HCT116 (cell line): Measurements from ENCODE around the gene ALG13. TPM values are rescaled to one million over a fixed set of nuclear protein-coding genes. Genes with fewer than 3 reads are reported as not detected.

ENCODE experiments used
- ATAC-seq: fragments of 200-7000 bp; cut with Tn5 transposase; 2 replicates; pipeline ENCODE4 v1.9.1; 2020; ENCODE audit warnings: mild to moderate bottlenecking, moderate library complexity
- BruUV-seq: library from RNA; stranded (reverse); fragments of 400-500 nt; replicated peaks from 2 replicates; lab custom pipeline; 2021; lab: Mats Ljungman, UMichigan
- CTCF ChIA-PET: fragments of 300-600 bp; sonication (Branson Sonifier 250); formaldehyde crosslinking; loops from one replicate; lab custom pipeline; 2021; ENCODE audit warnings: antibody characterized with exemption; lab: Charles Lee
- POLR2A ChIA-PET: fragments of 300-600, 350-600 bp; sonication (Branson Sonifier 250); formaldehyde crosslinking; loops from one replicate; lab custom pipeline; 2021; ENCODE audit warnings: antibody characterized with exemption; lab: Charles Lee
- RAD21 ChIA-PET, 2 experiments: fragments of 300-600 bp; sonication (Branson Sonifier 250); formaldehyde crosslinking; loops; one replicate each; lab custom pipeline; 2023; ENCODE audit warnings: low total read pairs in 2 of 2; ENCODE audit not compliant: uncharacterized antibody in 2 of 2, unreplicated experiment in 2 of 2, low non-redundant PET in 1 of 2; lab: Charles Lee
- DNase-seq: peaks from one replicate; pipeline ENCODE4 v3.0.0-alpha.2; 2010; ENCODE audit warnings: low read depth, low spot score
- H2AFZ ChIP-seq: fragments of 200-600 bp; shearing (Covaris generic), sonication (generic); 2 replicates; pipeline ENCODE4 v1.6.1; 2017; ENCODE audit warnings: low read depth, mixed run types, mixed read lengths, antibody characterized with exemption, low read length; ENCODE audit not compliant: poor library complexity, severe bottlenecking
- H3K27ac ChIP-seq: 2 replicates; pipeline ENCODE4 v1.5.1; 2012; ENCODE audit warnings: low read depth, low read length
- H3K27me3 ChIP-seq: fragments of 200-600 bp; sonication (generic); 2 replicates; pipeline ENCODE4 v1.6.1; 2016; ENCODE audit warnings: mixed run types, low read length, mixed read lengths; ENCODE audit not compliant: insufficient read depth
- H3K36me3 ChIP-seq, 2 experiments: fragments of 200-500 bp in 1 of 2; fragments of 200-600 bp in 1 of 2; sonication (Bioruptor generic) in 1 of 2; sonication (generic) in 1 of 2; 2 replicates each; pipeline versions ENCODE4 v1.5.1 to v1.6.1; 2014 to 2016; ENCODE audit warnings: low read length in 2 of 2, inconsistent platforms in 1 of 2, mixed read lengths in 1 of 2, mixed run types in 1 of 2; ENCODE audit not compliant: insufficient read depth in 2 of 2, control insufficient read depth in 1 of 2
- H3K4me1 ChIP-seq, 2 experiments: fragments of 200-600 bp in 1 of 2; sonication (generic) in 1 of 2; 2 replicates each; pipeline versions ENCODE4 v1.5.1 to v1.6.1; 2012 to 2017; ENCODE audit warnings: low read length in 2 of 2, inconsistent platforms in 1 of 2, mild to moderate bottlenecking in 1 of 2, mixed read lengths in 1 of 2, mixed run types in 1 of 2, moderate library complexity in 1 of 2; ENCODE audit not compliant: insufficient read depth in 2 of 2, control insufficient read depth in 1 of 2
- H3K4me2 ChIP-seq: fragments of 200-600 bp; sonication (generic); 2 replicates; pipeline ENCODE4 v1.6.1; 2017; ENCODE audit warnings: mixed run types, low read length, mixed read lengths
- H3K4me3 ChIP-seq, 2 experiments: fragments of 200-600 bp in 1 of 2; sonication (generic) in 1 of 2; replicated peaks in 1 of 2; 2 replicates each; pipeline ENCODE4 v1.5.1; 2011 to 2016; ENCODE audit warnings: low read length in 2 of 2, control low read depth in 1 of 2, low read depth in 1 of 2, mild to moderate bottlenecking in 1 of 2, mixed read lengths in 1 of 2, mixed run types in 1 of 2
- H3K79me2 ChIP-seq: fragments of 200-600 bp; sonication (generic); 2 replicates; pipeline ENCODE4 v1.6.1; 2017; ENCODE audit warnings: mild to moderate bottlenecking, mixed run types, low read length, moderate library complexity, mixed read lengths; ENCODE audit not compliant: insufficient read depth
- H3K9ac ChIP-seq: fragments of 200-600 bp; sonication (generic); 2 replicates; pipeline ENCODE4 v1.6.1; 2016; ENCODE audit warnings: low read length, mixed read lengths
- H3K9me2 ChIP-seq: fragments of 200-600 bp; sonication (generic), shearing (Covaris generic); 2 replicates; pipeline ENCODE4 v1.6.1; 2017; ENCODE audit warnings: mixed run types, mild to moderate bottlenecking, moderate library complexity; ENCODE audit not compliant: insufficient read depth
- H3K9me3 ChIP-seq, 2 experiments: fragments of 200-500 bp in 1 of 2; fragments of 200-600 bp in 1 of 2; sonication (Bioruptor generic) in 1 of 2; sonication (generic) in 1 of 2; 2 replicates each; pipeline ENCODE4 v1.6.1; 2014 to 2017; ENCODE audit warnings: low read length in 2 of 2, mixed read lengths in 2 of 2, inconsistent platforms in 1 of 2, low read depth in 1 of 2, mild to moderate bottlenecking in 1 of 2, mixed run types in 1 of 2, moderate library complexity in 1 of 2; ENCODE audit not compliant: control insufficient read depth in 1 of 2, insufficient read depth in 1 of 2
- H4K20me1 ChIP-seq: fragments of 200-600 bp; sonication (generic), shearing (Covaris generic); 2 replicates; pipeline ENCODE4 v1.6.1; 2017; ENCODE audit warnings: mixed run types, mild to moderate bottlenecking, moderate library complexity; ENCODE audit not compliant: insufficient read depth
- EGR1 ChIP-seq: IDR thresholded peaks from 2 replicates; pipeline ENCODE4 v1.6.1; 2012; ENCODE audit warnings: low read depth
- EZH2 ChIP-seq: fragments of 200-600 bp; sonication (generic); IDR thresholded peaks from 2 replicates; pipeline ENCODE4 v1.6.1; 2017; ENCODE audit warnings: antibody characterized with exemption, mixed run types
- EZH2phosphoT487 ChIP-seq: fragments of 200-600 bp; IDR thresholded peaks from 2 replicates; pipeline ENCODE4 v1.6.1; 2018; ENCODE audit warnings: antibody characterized with exemption, borderline replicate concordance
- MAX ChIP-seq: IDR thresholded peaks from 2 replicates; pipeline ENCODE4 v1.6.1; 2012
- POLR2A ChIP-seq: IDR thresholded peaks from 2 replicates; pipeline ENCODE4 v1.7.0; 2011; ENCODE audit warnings: borderline replicate concordance; ENCODE audit not compliant: insufficient read depth, insufficient read length; ENCODE audit errors: extremely low read depth
- ZBTB33 ChIP-seq: IDR thresholded peaks from 2 replicates; pipeline ENCODE4 v1.6.1; 2011; ENCODE audit warnings: mild to moderate bottlenecking, low read length, moderate library complexity; ENCODE audit not compliant: insufficient replicate concordance; ENCODE audit errors: extremely low read depth
- ZFX ChIP-seq: fragments of 450-650 bp; IDR thresholded peaks from 2 replicates; pipeline ENCODE4 v1.6.1; 2017
- intact Hi-C: fragments of 100-400 bp; cut with micrococcal nuclease; formaldehyde crosslinking; loops from 2 replicates; pipeline ENCODE4 v1.10.0; 2022
- total RNA-seq: library from RNA; stranded (reverse); gene quantifications from one replicate; pipeline ENCODE4 v1.2.1, GENCODE V29; 2021; ENCODE audit not compliant: unreplicated experiment

The ALG13 gene
- total RNA-seq, 1 experiment from 2014 or later, result 50.4 TPM

GRCh38 chrX:111671668-111672067 lies 9.3 kb upstream of the ALG13 start:
- no TSS peak for BruUV-seq
- Histone ChIP-seq H4K20me1 (no peaks in the 10 kb centered on the region), H3K27me3 (no peaks in the 10 kb centered on the region), H3K4me3 (no peak overlapping the region), H3K36me3 (no peaks in the 10 kb centered on the region), H3K27ac (no peak overlapping the region), H3K4me2 (no peak overlapping the region), H3K4me1 (no peaks in the 10 kb centered on the region), H2AFZ (no peak overlapping the region), H3K79me2 (no peaks in the 10 kb centered on the region), H3K9ac (no peak overlapping the region), H3K9me2 (no peaks in the 10 kb centered on the region), H3K9me3 (no peaks in the 10 kb centered on the region)
- no peak for TF ChIP-seq ZFX
- no peak for TF ChIP-seq POLR2A
- TF ChIP-seq ZBTB33, result no peak
- no peak for TF ChIP-seq EZH2
- TF ChIP-seq EGR1, result no peak
- TF ChIP-seq EZH2phosphoT487, result no peak
- POLR2A ChIA-PET, result no interaction called here
- ATAC-seq (no peak), DNase-seq (no peak)
- RAD21 ChIA-PET, result no interaction called here
- CTCF ChIA-PET, result no interaction called here
- intact Hi-C loops, result no loop called here

GRCh38 chrX:111687305-111687704 lies 6.3 kb downstream of the ALG13 start:
- ChIA-PET POLR2A (no interaction called here), RAD21 (no interaction called here), CTCF (no interaction called here)
- intact Hi-C loops, result no loop called here
- ATAC-seq (no peak), DNase-seq (no peak)
- Histone ChIP-seq H4K20me1 (no peaks in the 10 kb centered on the region), H3K4me2 (no peak overlapping the region), H3K4me1 (peaks cover 0 to 3% of the 10 kb centered on the region in 2 experiments; a peak in 1 of 4 replicates), H2AFZ (no peak overlapping the region), H3K27me3 (no peaks in the 10 kb centered on the region), H3K9ac (no peak overlapping the region), H3K36me3 (peaks cover 12 to 17% of the 10 kb centered on the region in 2 experiments; a peak in 3 of 4 replicates), H3K4me3 (no peak overlapping the region), H3K9me3 (no peaks in the 10 kb centered on the region), H3K27ac (no peak overlapping the region), H3K9me2 (no peaks in the 10 kb centered on the region), H3K79me2 (peaks cover 26% of the 10 kb centered on the region)
- BruUV-seq, result no TSS peak
- TF ChIP-seq MAX, result no peak
